ENCODE data around the gene ZBTB17.
"Not testable (repeated sequence)": the region's sequence is repeated elsewhere in the genome, so short reads cannot be mapped to it uniquely, and the experiment has no call there.

The ZBTB17 gene

GRCh38 chr1:15985611-15986297, 9.9 kb upstream of the ZBTB17 start:
- no peaks in the 10 kb centered on the region for H3K9me3 ChIP-seq (ENCODE audit: severe bottlenecking)
- H3K4me3 ChIP-seq (ENCODE audit: low read depth, low read length), result no peak overlapping the region
- H3K27ac ChIP-seq, result no peak overlapping the region
- H3K36me3 ChIP-seq, result no peaks in the 10 kb centered on the region
- DNase-seq, result no peak
- H3K27me3 ChIP-seq (ENCODE audit: insufficient read depth, low read depth, severe bottlenecking), result no peaks in the 10 kb centered on the region
- no peak for TF ChIP-seq CTCF (IDR thresholded peaks at IDR 0.05; ENCODE audit: low read depth, low read length)

GRCh38 chr1:15983275-15983674, 7.4 kb upstream of the ZBTB17 start:
- TF ChIP-seq CTCF (IDR thresholded peaks at IDR 0.05; ENCODE audit: low read depth, low read length), result no peak
- no peak for DNase-seq

GRCh38 chr1:15981679-15982078, 5.8 kb upstream of the ZBTB17 start:
- no peak for DNase-seq
- H3K4me3 ChIP-seq (ENCODE audit: low read depth, low read length), result no peak overlapping the region
- H3K27ac ChIP-seq, result no peak overlapping the region
- H3K27me3 ChIP-seq (ENCODE audit: insufficient read depth, low read depth, severe bottlenecking), result no peaks in the 10 kb centered on the region
- no peak for TF ChIP-seq CTCF (IDR thresholded peaks at IDR 0.05; ENCODE audit: low read depth, low read length)
- no peaks in the 10 kb centered on the region for H3K36me3 ChIP-seq
- no peaks in the 10 kb centered on the region for H3K9me3 ChIP-seq (ENCODE audit: severe bottlenecking)

More at GRCh38 chr1:15983275-15983674, 7.4 kb upstream of the ZBTB17 start:
- H3K27ac ChIP-seq, result no peak overlapping the region
- H3K4me3 ChIP-seq (ENCODE audit: low read depth, low read length), result no peak overlapping the region
- no peaks in the 10 kb centered on the region for H3K9me3 ChIP-seq (ENCODE audit: severe bottlenecking)
- H3K36me3 ChIP-seq, result no peaks in the 10 kb centered on the region
- no peaks in the 10 kb centered on the region for H3K27me3 ChIP-seq (ENCODE audit: insufficient read depth, low read depth, severe bottlenecking)

GRCh38 chr1:15977947-15978346, 2.0 kb upstream of the ZBTB17 start:
- not testable (repeated sequence) for H3K27me3 ChIP-seq (ENCODE audit: insufficient read depth, low read depth, severe bottlenecking); H3K36me3 ChIP-seq; H3K27ac ChIP-seq; H3K4me3 ChIP-seq (ENCODE audit: low read depth, low read length); DNase-seq; H3K9me3 ChIP-seq (ENCODE audit: severe bottlenecking)

- peak; percentile 74 for DNase-seq
- TF ChIP-seq CTCF (IDR thresholded peaks at IDR 0.05; ENCODE audit: low read depth, low read length), result peak; percentile 45
- peak overlapping the region; percentile 84 for H3K4me3 ChIP-seq (ENCODE audit: low read depth, low read length)
- peak overlapping the region; percentile 81 for H3K27ac ChIP-seq
- no peaks in the 10 kb centered on the region for H3K9me3 ChIP-seq (ENCODE audit: severe bottlenecking)
- H3K27me3 ChIP-seq (ENCODE audit: insufficient read depth, low read depth, severe bottlenecking), result no peaks in the 10 kb centered on the region
- H3K36me3 ChIP-seq, result peaks cover 20% of the 10 kb centered on the region
Measured at GRCh38 chr1:15975358-15975804, 520 bp downstream of the ZBTB17 start.

GRCh38 chr1:15974855-15975254, 1.0 kb downstream of the ZBTB17 start:
- Histone ChIP-seq H3K27ac (peak overlapping the region; percentile 81), H3K27me3 (ENCODE audit: insufficient read depth, low read depth, severe bottlenecking) (no peaks in the 10 kb centered on the region), H3K9me3 (ENCODE audit: severe bottlenecking) (no peaks in the 10 kb centered on the region), H3K36me3 (peaks cover 23% of the 10 kb centered on the region), H3K4me3 (ENCODE audit: low read depth, low read length) (peak overlapping the region; percentile 84)
- DNase-seq, result no peak
- no peak for TF ChIP-seq CTCF (IDR thresholded peaks at IDR 0.05; ENCODE audit: low read depth, low read length)

Measured in WERI-Rb-1 (cell line).